Osteoblast (primary cell): ENCODE measurements around the gene THTPA. TPM values are rescaled to one million over a fixed set of nuclear protein-coding genes. Genes with fewer than 3 reads are reported as not detected.
A peak's percentile ranks its signal among the peaks of the same experiment; 100 is the strongest.
"Not testable (repeated sequence)": the region's sequence is repeated elsewhere in the genome, so short reads cannot be mapped to it uniquely, and the experiment has no call there.

ENCODE experiments used
- DNase-seq: peaks from one replicate; pipeline ENCODE4 v3.0.0; 2011; ENCODE audit warnings: low spot score, mixed read lengths; ENCODE audit not compliant: insufficient read length; ENCODE audit errors: missing footprints
- H2AFZ ChIP-seq: 2 replicates; pipeline ENCODE4 v1.6.0; 2011; ENCODE audit warnings: mild to moderate bottlenecking, low read length
- H3K27ac ChIP-seq: 2 replicates; pipeline ENCODE4 v1.5.1; 2011; ENCODE audit warnings: mild to moderate bottlenecking, low read depth, low read length, moderate library complexity
- H3K27me3 ChIP-seq: 2 replicates; pipeline ENCODE4 v1.6.0; 2012; ENCODE audit warnings: mild to moderate bottlenecking, control low read depth, inconsistent platforms, low read length, moderate library complexity; ENCODE audit not compliant: insufficient read depth
- H3K36me3 ChIP-seq: 2 replicates; pipeline ENCODE4 v1.5.1; 2011; ENCODE audit warnings: mild to moderate bottlenecking, low read length, control low read depth, moderate library complexity; ENCODE audit not compliant: insufficient read depth
- H3K4me1 ChIP-seq: 2 replicates; pipeline ENCODE4 v1.5.1; 2011; ENCODE audit warnings: mild to moderate bottlenecking, low read length, control low read depth, moderate library complexity; ENCODE audit not compliant: insufficient read depth
- H3K4me2 ChIP-seq: 2 replicates; pipeline ENCODE4 v1.6.0; 2011; ENCODE audit warnings: mild to moderate bottlenecking, low read length; ENCODE audit not compliant: insufficient read depth
- H3K4me3 ChIP-seq: fragments of 200-600 bp; sonication (generic); 3 replicates; pipeline ENCODE4 v1.5.1; 2012; ENCODE audit warnings: mild to moderate bottlenecking, low read length, inconsistent platforms; ENCODE audit not compliant: insufficient read depth
- H3K79me2 ChIP-seq: 2 replicates; pipeline ENCODE4 v1.6.0; 2012; ENCODE audit warnings: mild to moderate bottlenecking, low read length, control low read depth, inconsistent platforms; ENCODE audit not compliant: insufficient read depth
- H3K9me3 ChIP-seq: 2 replicates; pipeline ENCODE4 v1.5.1; 2011; ENCODE audit warnings: low read depth, low read length, control low read depth
- H4K20me1 ChIP-seq: 2 replicates; pipeline ENCODE4 v1.6.0; 2012; ENCODE audit warnings: mild to moderate bottlenecking, low read length, control low read depth; ENCODE audit not compliant: insufficient read depth
- CTCF ChIP-seq: IDR thresholded peaks from 2 replicates; pipeline ENCODE4 v1.5.1; 2011; ENCODE audit warnings: mild to moderate bottlenecking, low read depth, low read length, moderate library complexity; ENCODE audit errors: extremely low read depth
- total RNA-seq: library from RNA; depleted of rRNA; stranded (reverse); fragments of >200 nt; gene quantifications from 2 replicates; pipeline ENCODE4 v1.2.3, GENCODE V29; 2012

Gene THTPA
- total RNA-seq, 1 donor = 27.5 TPM

GRCh38 chr14:23533652-23534435, 22.2 kb upstream of the THTPA start:
- H3K9me3 ChIP-seq = no peaks in the 10 kb centered on the region
- H3K4me3 ChIP-seq = no peak overlapping the region
- DNase-seq = peak; percentile 52
- no peak overlapping the region for H3K27ac ChIP-seq
- TF ChIP-seq CTCF = no peak
- H2AFZ ChIP-seq = no peak overlapping the region
- no peaks in the 10 kb centered on the region for H3K27me3 ChIP-seq
- H3K4me1 ChIP-seq = peaks cover 4% of the 10 kb centered on the region
- H3K36me3 ChIP-seq = no peaks in the 10 kb centered on the region
- no peak overlapping the region for H3K4me2 ChIP-seq
- no peaks in the 10 kb centered on the region for H4K20me1 ChIP-seq
- H3K79me2 ChIP-seq = no peaks in the 10 kb centered on the region

- no peak overlapping the region for H3K4me2 ChIP-seq
- no peak for TF ChIP-seq CTCF
- peak; percentile 38 for DNase-seq
- H3K79me2 ChIP-seq = no peaks in the 10 kb centered on the region
- no peak overlapping the region for H3K27ac ChIP-seq
- H3K4me1 ChIP-seq = peaks cover 12% of the 10 kb centered on the region
- no peaks in the 10 kb centered on the region for H3K9me3 ChIP-seq
- H3K4me3 ChIP-seq = no peak overlapping the region
- H3K27me3 ChIP-seq = no peaks in the 10 kb centered on the region
- H2AFZ ChIP-seq = no peak overlapping the region
- no peaks in the 10 kb centered on the region for H3K36me3 ChIP-seq
- H4K20me1 ChIP-seq = no peaks in the 10 kb centered on the region
Measured at GRCh38 chr14:23535943-23536342, 20.1 kb upstream of the THTPA start.

GRCh38 chr14:23536494-23536893, 19.6 kb upstream of the THTPA start:
- Histone ChIP-seq H3K4me2 (no peak overlapping the region), H3K4me3 (no peak overlapping the region), H3K27ac (no peak overlapping the region), H3K4me1 (peaks cover 12% of the 10 kb centered on the region), H3K79me2 (no peaks in the 10 kb centered on the region), H3K27me3 (no peaks in the 10 kb centered on the region), H4K20me1 (no peaks in the 10 kb centered on the region), H2AFZ (no peak overlapping the region), H3K9me3 (no peaks in the 10 kb centered on the region), H3K36me3 (no peaks in the 10 kb centered on the region)
- no peak for DNase-seq
- no peak for TF ChIP-seq CTCF

- H3K27ac ChIP-seq, H3K4me2 ChIP-seq, H4K20me1 ChIP-seq, H3K79me2 ChIP-seq, H3K27me3 ChIP-seq, H3K9me3 ChIP-seq, H3K4me3 ChIP-seq, H2AFZ ChIP-seq, DNase-seq, H3K36me3 ChIP-seq: not testable (repeated sequence)
- peaks cover 12% of the 10 kb centered on the region for H3K4me1 ChIP-seq
Measured at GRCh38 chr14:23536906-23537305, 19.2 kb upstream of the THTPA start.
